K562 (cell line): ENCODE data around the gene RCOR2. TPM values are rescaled to one million over a fixed set of nuclear protein-coding genes. Genes with fewer than 3 reads are reported as not detected.

ENCODE experiments used
- ATAC-seq: fragments of 200-7000 bp; cut with Tn5 transposase; 3 replicates; pipeline ENCODE4 v1.9.1; 2020; ENCODE audit warnings: moderate library complexity
- BruUV-seq: library from RNA; stranded (reverse); fragments of 400-500 nt; replicated peaks from 2 replicates; lab custom pipeline; 2021; lab: Mats Ljungman, UMichigan
- CTCF ChIA-PET: fragments of 300-600 bp; formaldehyde crosslinking; extraction: SDS; loops from one replicate; lab custom pipeline; 2021; ENCODE audit warnings: low intra/inter-chr PET ratio; lab: Yijun Ruan, JAX
- POLR2A ChIA-PET: fragments of 300-600, 350-650 bp; sonication (Branson Sonifier 250); formaldehyde crosslinking; extraction: SDS; loops from one replicate; lab custom pipeline; 2021; ENCODE audit warnings: antibody characterized with exemption, inconsistent platforms; lab: Yijun Ruan, JAX
- DNase-seq, 4 experiments: peaks; one replicate each; pipeline versions ENCODE4 v3.0.0 to v3.0.0-alpha.2; 2011 to 2018; ENCODE audit warnings: low spot score in 3 of 4, mixed read lengths in 3 of 4; ENCODE audit errors: extremely low read depth in 1 of 4
- FAIRE-seq: peaks from 2 replicates; lab custom pipeline; 2011; peaks lifted over from hg19 to GRCh38; lab: Jason Lieb, UNC
- H2AFZ ChIP-seq: 2 replicates; pipeline ENCODE4 v1.6.0; 2011; ENCODE audit warnings: low read depth, low read length, control low read depth, inconsistent platforms
- H3K27ac ChIP-seq: fragments of 200-600 bp; 3 replicates; pipeline ENCODE4 v1.8.0; 2011; ENCODE audit warnings: low read depth, mild to moderate bottlenecking, control low read depth, inconsistent platforms, low read length, moderate library complexity, mixed read lengths; ENCODE audit errors: extremely low read depth
- H3K27me3 ChIP-seq, 2 experiments: fragments of 300-600 bp in 1 of 2; 2 replicates in 1 of 2; 3 replicates in 1 of 2; pipeline versions ENCODE4 v1.6.0 to v1.8.0; 2011; ENCODE audit warnings: inconsistent platforms in 2 of 2, low read length in 2 of 2, mild to moderate bottlenecking in 1 of 2, mixed read lengths in 1 of 2, moderate library complexity in 1 of 2; ENCODE audit not compliant: control insufficient read depth in 2 of 2, insufficient read depth in 2 of 2
- H3K36me3 ChIP-seq: fragments of 300-600 bp; 3 replicates; pipeline ENCODE4 v1.8.0; 2011; ENCODE audit warnings: mild to moderate bottlenecking, low read length, inconsistent platforms; ENCODE audit not compliant: control insufficient read depth, insufficient read depth
- H3K4me1 ChIP-seq, 2 experiments: fragments of 200-600 bp in 1 of 2; replicated peaks in 1 of 2; 2 replicates in 1 of 2; 3 replicates in 1 of 2; pipeline versions ENCODE4 v1.5.1 to v1.8.0; 2011; ENCODE audit warnings: inconsistent platforms in 2 of 2, low read length in 2 of 2, mild to moderate bottlenecking in 1 of 2, mixed read lengths in 1 of 2, moderate library complexity in 1 of 2; ENCODE audit not compliant: control insufficient read depth in 2 of 2, insufficient read depth in 2 of 2
- H3K4me2 ChIP-seq: 2 replicates; pipeline ENCODE4 v1.6.1; 2011; ENCODE audit warnings: low read length, control low read depth, inconsistent platforms, mixed read lengths; ENCODE audit not compliant: insufficient read depth
- H3K4me3 ChIP-seq: fragments of 200-600 bp; sonication (generic), shearing (Covaris generic); 2 replicates; pipeline ENCODE4 v1.5.1; 2016; ENCODE audit warnings: control low read depth, inconsistent platforms
- H3K79me2 ChIP-seq: fragments of 200-600 bp; 3 replicates; pipeline ENCODE4 v1.8.0; 2011; ENCODE audit warnings: low read length, inconsistent platforms; ENCODE audit not compliant: control insufficient read depth, insufficient read depth
- H3K9ac ChIP-seq, 2 experiments: 2 replicates each; pipeline versions ENCODE4 v1.6.0 to v1.6.1; 2011; ENCODE audit warnings: low read depth in 2 of 2, low read length in 2 of 2, control low read depth in 1 of 2, inconsistent platforms in 1 of 2, mild to moderate bottlenecking in 1 of 2, mixed read lengths in 1 of 2; ENCODE audit not compliant: insufficient read depth in 1 of 2
- H3K9me1 ChIP-seq: one replicate; pipeline ENCODE4 v1.6.0; 2011; ENCODE audit warnings: inconsistent platforms, mild to moderate bottlenecking, low read length, moderate library complexity; ENCODE audit not compliant: control insufficient read depth, insufficient read depth
- H3K9me3 ChIP-seq: replicated peaks from 2 replicates; pipeline ENCODE4 v1.5.1; 2011; ENCODE audit warnings: low read depth, low read length, inconsistent platforms; ENCODE audit not compliant: control insufficient read depth, insufficient read depth
- H4K20me1 ChIP-seq: replicated peaks from 2 replicates; pipeline ENCODE4 v1.6.1; 2011; ENCODE audit warnings: low read length, inconsistent platforms, mixed read lengths; ENCODE audit not compliant: control insufficient read depth, insufficient read depth
- ESRRA ChIP-seq: fragments of 450-650 bp; IDR thresholded peaks from 2 replicates; pipeline ENCODE4 v1.6.1; 2014; ENCODE audit warnings: low read depth, mild to moderate bottlenecking, moderate library complexity, borderline replicate concordance
- NFIC ChIP-seq: fragments of 450-650 bp; IDR thresholded peaks from 2 replicates; pipeline ENCODE4 v1.6.1; 2017; ENCODE audit warnings: mild to moderate bottlenecking, inconsistent platforms
- PCBP2 ChIP-seq: fragments of 200-400 bp; formaldehyde crosslinking; IDR thresholded peaks from 2 replicates; pipeline ENCODE4 v1.6.1; 2018; ENCODE audit warnings: low read length, low read depth, mild to moderate bottlenecking, moderate library complexity; ENCODE audit not compliant: poor library complexity, severe bottlenecking
- ZKSCAN8 ChIP-seq: fragments of 200-800 bp; sonication (Bioruptor generic); IDR thresholded peaks from 2 replicates; pipeline ENCODE4 v1.6.1; 2016; ENCODE audit warnings: missing genetic modification characterization, missing compliant biosample characterization
- WGBS: fragments of 100-300 bp; shearing (Covaris generic); methylation state at CpG from one replicate; pipeline ENCODE4 v1.1.6; 2016; ENCODE audit warnings: low coverage, mixed read lengths; ENCODE audit not compliant: insufficient coverage; ENCODE audit errors: missing lambda C conversion rate; 5-methylcytosine and 5-hydroxymethylcytosine counted together
- in situ Hi-C: fragments of 300-500 bp; cut with MboI; formaldehyde crosslinking; loops from 4 replicates; pipeline ENCODE4 v1.15.0; 2018; ENCODE audit warnings: inconsistent platforms, mixed read lengths
- intact Hi-C: fragments of 100-400 bp; cut with micrococcal nuclease; formaldehyde crosslinking; loops from 2 replicates; pipeline ENCODE4 v1.14.2; 2022
- polyA plus RNA-seq, 8 experiments: library from polyadenylated mRNA; depleted of rRNA in 4 of 8; stranded (reverse) in 5 of 8; unstranded in 3 of 8; fragments of >200 nt; fragmentation: Nextera tagmentation in 2 of 8; fragmentation: Illumina TruSeq in 1 of 8; extraction: Ambion mirVana in 2 of 8; extraction: Trizol in 1 of 8; gene quantifications; 2 replicates each; pipeline versions ENCODE4 v1.2.1 to v1.2.3, GENCODE V29; 2011 to 2014; ENCODE audit warnings: inconsistent platforms in 1 of 8, missing spikeins in 1 of 8
- total RNA-seq, 7 experiments: library from RNA; depleted of rRNA in 6 of 7; stranded (reverse); fragments of >200 nt in 6 of 7; fragmentation: Illumina TruSeq in 2 of 7; extraction: Trizol in 2 of 7; gene quantifications; 2 replicates each; pipeline versions ENCODE4 v1.2.1 to v1.2.3, GENCODE V29; 2011 to 2021; ENCODE audit warnings: low replicate concordance in 1 of 7

RCOR2 gene
- total and polyA plus RNA-seq, 9 of the 15 experiments (the other 6 are each of a cell fraction or from before 2014, with no cell fraction given): 0.04 to 6.5 (median 2.5) TPM; not detected in 1

DNA sequence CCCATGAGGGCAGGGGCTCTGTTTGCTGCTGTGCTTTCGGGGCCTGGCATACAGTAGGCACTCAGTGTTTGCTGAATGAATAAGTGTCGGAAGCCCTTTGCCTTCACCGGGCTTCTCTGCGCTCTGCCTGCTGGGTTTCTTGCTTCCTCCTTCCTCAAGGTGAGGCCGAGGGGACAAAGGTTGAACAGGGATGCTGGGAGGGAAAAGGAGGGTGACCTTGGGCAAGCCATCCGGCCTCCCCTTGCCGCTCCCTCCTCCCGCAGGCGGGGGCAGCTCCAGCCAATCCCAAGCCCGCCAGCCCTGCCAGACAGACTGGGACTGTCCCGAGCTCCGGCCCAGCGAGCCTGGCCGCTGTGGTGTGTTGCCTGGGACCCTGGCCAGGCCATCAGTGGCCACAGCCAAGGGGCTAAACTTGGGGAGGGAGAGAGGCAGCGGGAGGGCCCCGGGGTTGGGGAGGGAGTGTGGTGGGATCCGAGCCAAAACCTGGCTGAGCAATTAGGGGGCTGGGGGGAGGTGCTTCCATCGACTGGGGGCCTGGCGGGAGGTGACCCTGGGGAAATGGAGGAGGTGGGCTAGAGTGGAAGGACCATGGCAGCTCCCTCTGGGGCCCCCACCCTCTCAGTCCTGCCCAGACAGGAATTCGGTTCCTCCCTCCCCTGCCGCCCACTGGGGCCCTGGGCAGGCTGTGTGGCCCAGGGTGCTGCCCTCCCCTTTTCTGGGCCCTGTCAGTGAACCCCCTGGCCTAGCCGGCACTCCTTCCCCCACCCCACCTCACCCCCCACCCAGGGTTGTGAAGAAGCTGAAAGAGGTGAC, 3.4 kb upstream of the RCOR2 start:
- H3K27ac ChIP-seq: no peak overlapping the region
- H3K27me3 ChIP-seq: no peaks in the 10 kb centered on the region
- no peaks in the 10 kb centered on the region for H3K79me2 ChIP-seq
- in situ Hi-C loops (no loop called here), intact Hi-C loops (no loop called here)
- peak overlapping the region in 1 of 2 experiments; percentile 95; a peak in 2 of 4 replicates for H3K9ac ChIP-seq
- H2AFZ ChIP-seq: peak overlapping the region; percentile 89
- FAIRE-seq (no peak), DNase-seq (no peak), ATAC-seq (no peak)
- BruUV-seq: no TSS peak
- 69% methylated on average over 14 of the region's 22 CpGs for WGBS
- no peak overlapping the region for H3K4me3 ChIP-seq
- no peaks in the 10 kb centered on the region for H4K20me1 ChIP-seq
- no peaks in the 10 kb centered on the region for H3K9me1 ChIP-seq
- POLR2A ChIA-PET: interaction anchor here (0.8 kb wide), 1 partner anchor 9 kb away, joined by 4 read pairs; no protein-coding TSS in a partner anchor
- no peaks in the 10 kb centered on the region for H3K36me3 ChIP-seq
- CTCF ChIA-PET: interaction anchor here (0.6 kb wide), 1 partner anchor 366 kb away, joined by 3 read pairs; no protein-coding TSS in a partner anchor
- H3K9me3 ChIP-seq: no peaks in the 10 kb centered on the region
- TF ChIP-seq ZKSCAN8: peak; percentile 91
- TF ChIP-seq PCBP2: no peak
- TF ChIP-seq NFIC: peak; percentile 37; the same call in 1 of the 2 replicates
- peak; percentile 48; the same call in 1 of the 2 replicates for TF ChIP-seq ESRRA
- H3K4me1 ChIP-seq: peaks cover 46 to 65% of the 10 kb centered on the region in 2 experiments
- H3K4me2 ChIP-seq: no peak overlapping the region
